Measurements from ENCODE around the gene CEP104. TPM values are rescaled to one million over a fixed set of nuclear protein-coding genes. Genes with fewer than 3 reads are reported as not detected.

CEP104 gene
- total RNA-seq, 1 donor from 2014 or later: 35.1 TPM

DNA sequence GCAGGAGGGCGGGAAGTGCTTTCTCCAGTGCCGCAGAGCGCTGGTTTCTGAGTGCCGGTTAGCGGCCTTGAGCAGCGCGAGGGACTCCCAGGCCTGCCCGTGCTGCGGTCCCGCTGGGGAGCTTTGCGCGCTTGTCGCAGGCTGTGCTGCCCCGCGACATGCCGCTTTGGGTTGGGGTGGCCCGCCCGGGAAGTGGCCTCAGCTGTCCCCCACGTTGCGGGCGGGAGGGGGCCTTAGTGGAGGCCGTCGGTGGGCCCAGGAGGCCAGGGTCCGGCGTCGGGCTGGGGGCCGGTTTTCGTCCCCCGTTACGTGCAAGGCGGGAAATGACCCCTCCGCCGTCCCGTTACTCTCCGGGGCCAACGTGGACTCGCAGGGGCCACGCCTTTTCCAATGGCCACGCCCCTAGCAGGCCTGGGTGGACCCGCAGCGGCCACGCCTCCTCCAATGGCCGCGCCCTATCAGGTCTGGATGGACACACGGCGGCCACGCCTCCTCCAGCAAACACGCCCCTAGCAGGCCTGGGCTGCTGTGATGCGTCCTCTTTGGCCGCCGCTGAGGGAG lies 44.0 kb upstream of the CEP104 start:
- H3K4me3 Mint-ChIP-seq (ENCODE audit: unreplicated experiment): peak overlapping the region; percentile 87
- peaks cover 22% of the 10 kb centered on the region for H3K4me1 Mint-ChIP-seq (ENCODE audit: unreplicated experiment)
- no peaks in the 10 kb centered on the region for H3K27me3 Mint-ChIP-seq (ENCODE audit: unreplicated experiment)

DNA sequence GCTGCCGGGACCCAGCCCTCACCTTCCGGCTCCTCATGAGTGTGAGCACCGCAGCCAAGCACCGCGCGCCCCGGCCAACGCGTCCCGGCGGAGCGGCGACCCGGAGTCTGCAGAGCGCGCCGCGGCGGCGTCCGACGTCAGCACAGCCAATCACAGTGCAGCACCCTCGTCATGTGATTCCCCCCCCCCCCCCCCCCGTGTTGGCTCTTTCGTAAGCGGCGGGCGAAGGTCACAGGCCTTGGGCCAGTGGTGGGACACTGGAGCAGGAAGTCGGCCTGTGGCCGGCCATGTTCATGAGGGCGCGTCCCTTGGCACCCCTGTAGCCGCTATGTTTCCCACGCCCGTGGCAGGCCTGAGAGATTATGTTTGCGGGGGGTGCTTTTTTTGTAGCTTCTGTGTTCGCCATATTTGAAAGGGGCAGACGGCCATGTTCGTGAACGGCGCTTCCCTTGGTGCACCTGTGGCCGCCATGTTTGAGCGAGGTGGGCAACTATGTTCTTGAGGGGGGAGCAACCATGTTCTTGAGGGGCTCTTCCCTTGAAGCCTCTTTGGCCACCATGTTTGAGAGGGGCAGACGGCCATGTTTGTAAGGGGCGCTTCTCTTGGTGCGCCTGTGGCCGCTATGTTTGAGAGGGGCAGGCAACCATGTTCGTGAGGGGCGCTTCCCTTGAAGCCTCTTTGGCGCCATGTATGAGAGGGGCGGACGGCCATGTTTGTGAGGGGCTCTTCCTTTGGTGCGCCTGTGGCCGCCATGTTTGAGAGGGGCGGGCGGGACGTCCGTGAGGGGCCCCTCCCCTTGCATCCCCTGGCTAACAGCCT lies 43.3 kb upstream of the CEP104 start, which contains the start of gene C1orf174:
Gene C1orf174 (minus strand): TSS at position 123 of the 819 bp plus-strand sequence. CDS start 86 bp downstream, at position 37.
- Mint-ChIP-seq H3K9me3 (ENCODE audit: unreplicated experiment) (peaks cover 5% of the 10 kb centered on the region), H3K36me3 (ENCODE audit: unreplicated experiment) (peaks cover 6% of the 10 kb centered on the region), H3K27ac (ENCODE audit: unreplicated experiment) (peak within 1 kb of the TSS; percentile 96), H3K4me1 (ENCODE audit: unreplicated experiment) (peaks cover 24% of the 10 kb centered on the region), H3K27me3 (ENCODE audit: unreplicated experiment) (no peaks in the 10 kb centered on the region), H3K4me3 (ENCODE audit: unreplicated experiment) (peak within 1 kb of the TSS; percentile 87)
- TF ChIP-seq, protein P1, sequence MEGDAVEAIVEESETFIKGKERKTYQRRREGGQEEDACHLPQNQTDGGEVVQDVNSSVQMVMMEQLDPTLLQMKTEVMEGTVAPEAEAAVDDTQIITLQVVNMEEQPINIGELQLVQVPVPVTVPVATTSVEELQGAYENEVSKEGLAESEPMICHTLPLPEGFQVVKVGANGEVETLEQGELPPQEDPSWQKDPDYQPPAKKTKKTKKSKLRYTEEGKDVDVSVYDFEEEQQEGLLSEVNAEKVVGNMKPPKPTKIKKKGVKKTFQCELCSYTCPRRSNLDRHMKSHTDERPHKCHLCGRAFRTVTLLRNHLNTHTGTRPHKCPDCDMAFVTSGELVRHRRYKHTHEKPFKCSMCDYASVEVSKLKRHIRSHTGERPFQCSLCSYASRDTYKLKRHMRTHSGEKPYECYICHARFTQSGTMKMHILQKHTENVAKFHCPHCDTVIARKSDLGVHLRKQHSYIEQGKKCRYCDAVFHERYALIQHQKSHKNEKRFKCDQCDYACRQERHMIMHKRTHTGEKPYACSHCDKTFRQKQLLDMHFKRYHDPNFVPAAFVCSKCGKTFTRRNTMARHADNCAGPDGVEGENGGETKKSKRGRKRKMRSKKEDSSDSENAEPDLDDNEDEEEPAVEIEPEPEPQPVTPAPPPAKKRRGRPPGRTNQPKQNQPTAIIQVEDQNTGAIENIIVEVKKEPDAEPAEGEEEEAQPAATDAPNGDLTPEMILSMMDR (IDR thresholded peaks at IDR 0.05): no peak
- peak; percentile 98 for DNase-seq (ENCODE audit: extremely low spot score, unreplicated experiment)

More for the DNA sequence above, 44.0 kb upstream of the CEP104 start:
- peak overlapping the region; percentile 96 for H3K27ac Mint-ChIP-seq (ENCODE audit: unreplicated experiment)
- DNase-seq (ENCODE audit: extremely low spot score, unreplicated experiment): peak; percentile 99
- peaks cover 5% of the 10 kb centered on the region for H3K9me3 Mint-ChIP-seq (ENCODE audit: unreplicated experiment)
- H3K36me3 Mint-ChIP-seq (ENCODE audit: unreplicated experiment): peaks cover 6% of the 10 kb centered on the region
- TF ChIP-seq, protein P1 (IDR thresholded peaks at IDR 0.05): no peak

DNA sequence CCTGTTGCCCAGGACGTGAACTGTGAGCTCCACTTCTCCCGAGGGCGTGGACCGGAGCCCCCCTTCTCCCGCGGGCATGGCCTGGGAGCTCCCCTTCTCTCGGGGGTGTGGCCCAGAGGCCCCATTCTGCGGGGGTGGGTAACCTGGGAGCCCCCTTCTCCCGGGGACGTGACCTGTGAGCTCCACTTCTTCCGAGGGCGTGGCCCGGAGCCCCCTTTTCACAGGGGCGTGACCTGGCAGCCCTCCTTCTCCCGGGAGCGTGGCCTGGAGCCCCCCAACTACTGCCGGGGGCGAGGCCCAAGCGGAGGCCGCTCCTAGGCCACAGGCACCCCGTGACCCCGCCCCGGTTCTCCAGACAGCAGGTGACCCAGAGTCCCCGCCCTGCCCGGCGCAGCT lies 42.7 kb upstream of the CEP104 start:
- TF ChIP-seq, protein P1 (IDR thresholded peaks at IDR 0.05): no peak
- DNase-seq (ENCODE audit: extremely low spot score, unreplicated experiment): no peak
- Mint-ChIP-seq H3K4me3 (ENCODE audit: unreplicated experiment) (peak overlapping the region; percentile 87), H3K4me1 (ENCODE audit: unreplicated experiment) (peaks cover 24% of the 10 kb centered on the region), H3K9me3 (ENCODE audit: unreplicated experiment) (peaks cover 5% of the 10 kb centered on the region), H3K27ac (ENCODE audit: unreplicated experiment) (peak overlapping the region; percentile 96), H3K27me3 (ENCODE audit: unreplicated experiment) (no peaks in the 10 kb centered on the region), H3K36me3 (ENCODE audit: unreplicated experiment) (peaks cover 6% of the 10 kb centered on the region)

DNA sequence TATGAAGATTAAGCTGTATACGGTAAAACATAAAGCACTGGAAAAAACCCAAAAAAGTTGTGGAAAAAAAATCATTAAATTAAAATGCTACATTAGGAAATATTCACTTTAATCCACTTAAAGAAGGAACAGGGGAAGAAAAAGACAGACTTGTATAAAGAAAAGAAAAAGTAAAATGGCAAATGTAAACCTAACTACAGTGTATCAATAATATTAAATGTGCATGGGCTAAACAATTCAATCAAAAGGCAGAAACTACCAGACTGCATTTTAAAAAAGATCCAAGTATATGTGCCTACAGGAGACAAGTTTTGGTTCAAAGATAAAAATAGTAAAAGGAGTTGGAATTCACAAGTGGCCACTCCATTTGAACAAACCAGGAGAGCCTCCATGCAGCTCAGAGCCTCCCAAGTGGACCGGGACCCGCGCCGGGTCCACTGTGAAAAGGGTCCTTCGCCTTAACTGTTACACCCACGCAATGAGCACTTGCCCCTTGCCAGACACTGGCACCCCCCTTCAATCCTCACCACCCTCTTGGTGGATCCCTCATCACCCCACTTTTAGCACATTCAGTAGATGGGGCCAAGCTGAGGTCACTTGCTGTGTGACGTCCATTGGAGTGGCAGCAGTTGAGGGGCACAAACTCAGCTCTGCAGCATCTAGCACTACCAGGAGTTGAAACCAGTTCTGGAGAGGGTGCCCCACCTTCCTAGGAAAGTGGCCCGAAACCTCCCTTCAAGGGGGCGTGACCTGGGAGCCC lies 42.2 kb upstream of the CEP104 start:
- H3K27me3 Mint-ChIP-seq (ENCODE audit: unreplicated experiment): no peaks in the 10 kb centered on the region
- TF ChIP-seq, protein P1 (IDR thresholded peaks at IDR 0.05): no peak
- H3K36me3 Mint-ChIP-seq (ENCODE audit: unreplicated experiment): peaks cover 6% of the 10 kb centered on the region
- no peak for DNase-seq (ENCODE audit: extremely low spot score, unreplicated experiment)
- H3K4me3 Mint-ChIP-seq (ENCODE audit: unreplicated experiment): peak overlapping the region; percentile 87
- peaks cover 24% of the 10 kb centered on the region for H3K4me1 Mint-ChIP-seq (ENCODE audit: unreplicated experiment)
- peak overlapping the region; percentile 71 for H3K27ac Mint-ChIP-seq (ENCODE audit: unreplicated experiment)
- H3K9me3 Mint-ChIP-seq (ENCODE audit: unreplicated experiment): peaks cover 5% of the 10 kb centered on the region

DNA sequence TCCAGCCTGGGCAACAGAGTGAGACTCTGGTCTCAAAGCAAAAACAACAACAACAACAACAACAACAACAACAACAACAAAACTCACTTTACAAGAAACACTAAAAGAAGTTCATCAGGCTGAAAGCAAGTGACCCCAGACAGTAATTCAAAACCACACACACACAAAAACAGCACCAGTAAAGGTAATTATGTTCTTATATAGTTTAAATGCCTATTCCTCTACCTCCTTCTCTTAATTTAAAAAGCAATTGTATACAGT lies 41.4 kb upstream of the CEP104 start:
- Mint-ChIP-seq H3K27ac (ENCODE audit: unreplicated experiment) (no peak overlapping the region), H3K4me1 (ENCODE audit: unreplicated experiment) (peaks cover 24% of the 10 kb centered on the region), H3K4me3 (ENCODE audit: unreplicated experiment) (no peak overlapping the region), H3K36me3 (ENCODE audit: unreplicated experiment) (peaks cover 9% of the 10 kb centered on the region), H3K27me3 (ENCODE audit: unreplicated experiment) (no peaks in the 10 kb centered on the region), H3K9me3 (ENCODE audit: unreplicated experiment) (peaks cover 5% of the 10 kb centered on the region)
- TF ChIP-seq, protein P1 (IDR thresholded peaks at IDR 0.05): no peak
- no peak for DNase-seq (ENCODE audit: extremely low spot score, unreplicated experiment)

All from osteocyte (in vitro differentiated cells).